ENCODE results near the gene TCF19.

TCF19 gene

DNA sequence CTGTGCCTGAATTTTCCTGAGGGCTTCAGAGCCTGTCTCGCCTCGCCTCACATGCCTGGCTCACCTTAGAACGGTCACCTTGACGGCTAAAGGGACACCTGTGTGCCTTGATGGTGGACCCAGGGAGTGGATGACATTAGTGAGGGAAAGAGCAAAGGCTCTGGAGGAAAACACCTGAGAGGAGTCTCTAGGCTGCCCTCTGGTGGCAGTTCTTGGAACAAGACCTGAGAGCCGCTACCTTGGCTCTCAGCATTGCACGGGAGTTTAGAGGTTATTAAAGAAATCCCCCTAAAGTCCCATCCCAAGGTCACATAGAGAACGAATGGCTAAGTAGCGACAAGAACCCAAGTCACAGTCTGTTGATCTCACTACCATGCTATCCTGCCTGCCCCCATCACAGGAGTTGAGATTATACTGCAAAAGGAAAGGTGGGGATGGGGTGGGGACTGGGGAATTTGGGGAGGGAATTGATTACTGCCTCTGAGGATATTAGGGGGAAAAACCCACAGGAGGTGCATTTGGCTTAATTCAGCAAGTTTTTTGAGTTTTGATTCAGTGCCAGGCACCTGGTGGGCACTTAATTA is 30.2 kb upstream of the TCF19 start:
- DNase-seq = peak; percentile 70 to 80

DNA sequence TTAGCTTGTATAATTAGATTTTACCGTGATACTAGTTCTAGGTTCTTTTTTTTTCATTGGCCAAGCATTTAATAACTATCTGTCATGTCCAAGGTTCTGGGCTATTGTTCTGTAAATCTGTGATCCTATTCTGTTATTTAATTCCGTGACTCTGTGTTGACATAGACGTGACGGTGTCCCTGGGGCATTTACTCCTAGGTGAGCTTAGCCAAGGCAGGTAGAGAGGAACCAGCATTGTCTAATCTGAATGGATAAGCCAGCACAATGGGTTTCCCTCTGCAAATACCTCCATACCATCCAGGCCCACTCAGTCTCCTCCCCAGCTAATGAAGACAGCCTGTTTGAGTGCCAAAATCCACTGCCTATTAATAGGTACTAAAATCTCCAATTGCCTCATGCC is 29.3 kb upstream of the TCF19 start:
- no peak for DNase-seq

DNA sequence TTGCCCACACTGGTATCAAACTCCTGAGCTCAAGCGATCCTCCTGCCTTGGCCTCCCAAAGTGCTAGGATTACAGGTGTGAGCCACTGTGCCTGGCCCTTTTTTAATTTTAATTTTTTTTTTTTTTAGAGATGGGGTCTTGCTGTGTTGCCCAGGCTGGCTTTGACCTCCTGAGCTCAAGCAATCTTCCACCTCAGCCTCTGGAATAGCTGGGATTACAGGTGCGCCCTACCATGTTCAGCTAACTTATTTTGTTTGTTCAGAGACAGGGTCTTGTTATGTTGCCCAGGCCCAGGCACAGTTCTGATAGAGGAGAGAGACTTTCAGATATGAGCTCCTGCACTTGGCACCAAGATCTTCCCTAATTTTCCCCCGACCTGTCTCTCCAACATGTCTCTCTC is 27.6 kb upstream of the TCF19 start:
- no peak for DNase-seq

DNA sequence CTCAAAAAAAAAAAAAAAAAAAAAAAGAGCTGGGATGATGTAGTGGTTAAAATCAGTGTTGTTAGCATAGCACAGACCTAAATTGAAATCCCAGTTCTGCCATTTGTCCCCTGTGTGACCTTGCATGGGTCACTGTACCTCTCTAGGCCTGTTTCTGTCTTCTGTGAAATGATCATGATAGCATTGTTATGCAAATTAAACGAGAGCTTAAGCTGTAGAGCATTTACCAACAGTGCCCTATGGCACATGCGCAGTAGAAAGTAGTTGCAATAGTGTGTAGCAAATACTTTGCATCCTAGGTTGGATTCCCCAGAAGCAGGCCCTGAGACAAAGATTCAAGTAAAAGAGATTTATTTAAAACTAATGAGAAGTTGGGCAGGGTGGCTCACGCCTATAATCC is 26.8 kb upstream of the TCF19 start:
- DNase-seq = no peak

DNA sequence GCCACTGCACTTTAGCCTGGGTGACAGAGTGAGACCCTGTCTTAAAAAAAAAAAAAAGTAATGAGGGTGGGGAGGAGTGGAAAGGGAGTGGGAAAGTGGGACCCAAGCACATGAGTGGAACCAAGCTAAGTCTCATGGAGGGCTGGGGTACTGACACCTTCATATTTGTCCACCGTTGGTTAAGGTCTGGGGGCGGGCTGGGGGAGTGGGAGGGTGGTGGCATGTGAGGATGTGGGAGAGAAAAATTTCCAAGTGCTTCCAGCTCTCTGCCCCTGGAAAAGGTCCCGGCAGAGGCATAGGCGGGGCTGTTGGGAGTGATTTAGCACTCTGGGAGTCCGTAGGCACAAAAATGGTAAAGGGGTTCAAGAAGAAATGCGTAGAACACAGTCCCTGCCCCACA is 25.6 kb upstream of the TCF19 start:
- DNase-seq = no peak

DNA sequence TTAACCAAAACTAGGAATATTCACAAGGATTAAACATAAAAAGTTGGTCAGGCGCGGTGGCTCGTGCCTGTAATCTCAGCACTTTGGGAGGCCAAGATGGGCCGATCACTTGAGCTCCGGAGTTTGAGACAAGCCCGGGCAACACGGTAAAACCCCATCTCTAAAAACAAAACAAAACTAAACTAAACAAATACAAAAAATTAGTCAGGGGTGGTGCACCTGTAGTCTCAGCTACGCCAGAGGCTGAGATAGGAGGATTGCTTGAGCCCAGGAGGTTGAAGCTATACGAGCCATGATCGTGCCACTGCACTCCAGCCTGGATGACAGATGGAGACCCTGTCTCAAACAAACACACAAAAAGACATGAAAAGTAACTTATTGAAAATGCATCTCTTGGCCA is 22.7 kb upstream of the TCF19 start:
- no peak for DNase-seq

DNA sequence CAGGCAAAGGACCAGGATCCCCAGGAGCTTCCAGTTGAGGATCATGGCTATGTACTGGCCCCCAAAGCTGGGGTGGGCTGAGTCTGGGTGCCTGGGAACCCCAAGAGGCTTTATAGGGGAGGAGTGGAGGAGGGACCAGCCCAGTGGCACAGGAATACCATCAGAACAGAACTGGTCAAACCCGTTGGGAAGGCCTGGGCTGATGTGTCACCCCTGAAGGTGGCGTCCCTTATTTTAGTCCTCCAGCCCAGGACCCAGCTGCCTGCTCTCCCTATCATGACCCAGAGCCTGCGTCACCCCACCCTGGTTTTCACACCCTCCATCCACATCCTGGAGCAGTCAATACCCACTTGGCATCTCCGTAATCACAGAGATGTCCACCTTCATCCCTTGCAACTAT is 19.4 kb upstream of the TCF19 start, which contains the start of gene PSORS1C2:
TSS of gene PSORS1C2 (minus strand) at position 85 of the 400 bp plus-strand sequence. CDS start at position 45, 40 bp downstream.
- no peak for DNase-seq

DNA sequence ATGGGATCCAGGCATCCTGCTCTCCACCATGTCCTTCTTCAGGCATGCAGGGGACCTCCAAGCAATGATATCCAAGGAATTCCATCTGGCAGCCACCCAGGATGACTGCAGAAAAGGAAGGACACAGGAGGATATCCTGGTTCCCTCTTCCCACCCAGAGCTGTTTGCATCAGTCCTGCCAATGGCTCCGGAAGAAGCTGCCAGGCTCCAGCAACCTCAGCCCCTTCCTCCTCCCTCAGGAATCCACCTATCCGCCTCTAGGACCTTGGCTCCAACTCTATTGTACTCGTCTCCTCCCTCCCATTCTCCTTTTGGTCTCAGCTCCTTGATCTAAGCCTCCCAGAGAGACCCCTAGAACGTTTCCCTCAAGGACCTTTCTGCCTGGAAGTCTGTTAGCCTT is 18.8 kb upstream of the TCF19 start:
- DNase-seq = no peak

DNA sequence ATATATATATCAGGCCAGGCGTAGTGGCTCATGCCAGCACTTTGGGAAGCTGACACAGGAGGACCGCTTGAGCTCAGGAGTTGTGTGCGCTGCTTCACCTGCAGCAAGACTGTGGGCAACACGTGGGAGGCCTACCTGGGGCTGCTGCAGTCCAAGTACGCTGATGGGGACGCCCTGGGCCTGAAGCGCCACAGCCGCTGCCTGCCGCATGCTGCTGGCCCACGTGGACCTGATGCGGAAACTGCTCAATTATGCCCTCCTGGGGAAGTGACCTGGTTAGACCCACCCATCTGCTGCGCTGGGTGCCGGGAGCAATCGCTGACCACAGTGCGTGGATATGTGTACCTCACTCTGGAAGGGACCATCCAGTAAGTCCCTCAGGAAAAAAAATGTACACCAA is 17.7 kb upstream of the TCF19 start:
- no peak for DNase-seq

DNA sequence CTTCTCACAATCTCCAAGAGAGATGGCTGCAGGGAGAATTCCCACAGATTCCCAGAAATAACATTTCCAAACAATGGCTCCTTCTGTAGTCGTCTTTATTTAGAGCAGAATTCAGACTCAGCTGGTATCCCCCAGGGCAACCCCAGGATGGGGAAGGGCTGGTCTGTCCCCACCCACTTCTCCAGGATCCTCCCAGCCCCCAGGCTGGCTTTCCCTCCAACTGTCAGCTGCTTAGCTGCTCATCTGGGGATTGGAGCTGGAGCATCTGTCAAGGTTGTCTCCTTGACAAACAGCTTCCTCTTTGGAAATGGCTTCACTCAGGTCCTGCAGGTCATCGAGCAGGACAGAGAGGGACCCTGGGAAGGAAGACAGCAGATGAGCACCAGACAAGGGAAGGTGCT is 16.0 kb upstream of the TCF19 start:
- no peak for DNase-seq

DNA sequence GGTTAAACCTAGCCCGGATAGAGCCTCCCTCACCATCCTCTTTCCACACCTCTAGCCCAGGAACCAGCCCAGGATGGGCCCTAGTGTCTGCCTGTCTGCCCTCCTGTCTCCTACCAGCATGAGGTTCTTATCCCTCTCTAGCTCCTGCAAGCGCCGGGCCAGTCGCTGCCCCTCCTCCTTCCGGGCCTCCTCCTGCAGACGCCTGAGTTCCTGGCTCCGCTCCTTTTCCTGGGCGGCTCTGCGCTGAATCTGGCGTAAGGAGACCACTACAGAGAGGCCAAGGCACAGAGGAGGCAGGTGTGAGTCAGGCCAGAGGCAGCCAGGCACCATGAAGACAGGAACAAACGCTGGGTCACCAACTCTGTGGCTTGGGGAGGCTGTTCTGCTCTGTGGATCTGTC is 15.2 kb upstream of the TCF19 start:
- DNase-seq = no peak

DNA sequence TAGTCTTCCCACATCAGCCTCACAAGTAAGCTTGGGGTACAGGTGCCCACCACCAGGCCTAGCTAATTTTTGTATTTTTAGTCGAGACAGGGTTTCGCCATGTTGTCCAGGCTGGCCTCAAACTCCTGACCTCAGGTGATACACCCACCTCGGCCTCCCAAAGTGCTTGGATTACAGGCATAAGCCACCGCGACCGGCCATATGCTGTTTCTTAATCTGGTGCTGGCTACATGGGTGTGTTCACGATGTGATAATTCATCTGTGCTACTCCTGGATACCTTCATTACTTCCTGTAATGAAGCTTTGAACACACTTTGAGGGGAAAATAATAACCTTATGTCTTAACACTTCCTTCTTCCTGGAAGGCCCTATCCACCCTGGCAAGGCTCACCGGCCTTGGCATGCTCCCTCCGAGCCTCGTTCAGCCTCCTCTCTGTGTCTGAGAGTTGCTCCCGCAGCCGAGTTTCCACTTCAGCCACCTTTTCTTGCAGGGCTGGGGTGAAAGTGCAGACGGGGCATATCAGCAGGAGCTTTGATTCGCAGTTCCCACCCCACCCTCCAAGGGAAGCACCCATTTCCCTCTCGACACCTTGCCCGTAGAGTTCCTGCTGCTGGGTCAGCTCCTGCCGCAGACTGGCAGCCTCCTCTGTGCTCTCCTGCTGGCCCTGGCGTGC is 14.0 kb upstream of the TCF19 start:
- no peak for DNase-seq

DNA sequence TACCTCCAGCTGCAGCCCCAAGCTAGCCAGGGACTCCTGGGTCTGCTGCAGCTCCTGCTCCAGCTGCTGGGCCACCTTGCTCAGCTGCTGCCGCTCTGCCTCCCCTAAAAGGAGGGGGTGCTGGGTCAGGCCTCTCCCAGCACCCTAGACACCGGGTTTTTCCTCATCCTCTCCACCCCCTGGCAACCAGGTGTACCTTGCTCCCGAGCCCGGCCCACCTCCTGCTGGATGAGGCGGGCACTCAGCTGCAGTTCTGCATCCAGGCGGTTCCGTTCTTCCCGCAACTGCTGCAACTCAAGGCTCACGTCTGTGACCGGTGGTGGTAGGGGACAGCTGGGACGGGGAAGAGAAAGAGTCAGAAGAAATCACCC is 13.4 kb upstream of the TCF19 start:
- no peak for DNase-seq

DNA sequence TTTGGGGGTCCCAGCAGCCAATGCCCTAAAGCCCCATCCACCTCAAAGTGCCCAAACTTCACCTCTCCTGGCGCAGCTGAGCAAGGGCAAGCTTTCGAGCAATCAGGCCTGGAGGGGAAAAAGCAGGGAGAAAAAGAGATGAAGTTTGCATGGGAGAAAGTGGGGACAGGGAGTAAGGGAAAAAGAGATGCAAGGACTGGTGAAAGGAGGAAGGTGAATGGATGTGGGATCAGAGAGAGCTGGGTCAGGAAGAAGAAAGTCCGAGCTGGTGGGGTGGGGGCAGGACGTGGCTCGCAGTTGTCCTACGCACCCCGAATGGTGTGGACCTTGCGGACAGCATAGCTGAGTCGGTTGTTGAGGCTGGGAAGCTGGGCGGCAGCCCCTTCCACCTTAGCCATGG is 13.0 kb upstream of the TCF19 start:
- DNase-seq = no peak

DNA sequence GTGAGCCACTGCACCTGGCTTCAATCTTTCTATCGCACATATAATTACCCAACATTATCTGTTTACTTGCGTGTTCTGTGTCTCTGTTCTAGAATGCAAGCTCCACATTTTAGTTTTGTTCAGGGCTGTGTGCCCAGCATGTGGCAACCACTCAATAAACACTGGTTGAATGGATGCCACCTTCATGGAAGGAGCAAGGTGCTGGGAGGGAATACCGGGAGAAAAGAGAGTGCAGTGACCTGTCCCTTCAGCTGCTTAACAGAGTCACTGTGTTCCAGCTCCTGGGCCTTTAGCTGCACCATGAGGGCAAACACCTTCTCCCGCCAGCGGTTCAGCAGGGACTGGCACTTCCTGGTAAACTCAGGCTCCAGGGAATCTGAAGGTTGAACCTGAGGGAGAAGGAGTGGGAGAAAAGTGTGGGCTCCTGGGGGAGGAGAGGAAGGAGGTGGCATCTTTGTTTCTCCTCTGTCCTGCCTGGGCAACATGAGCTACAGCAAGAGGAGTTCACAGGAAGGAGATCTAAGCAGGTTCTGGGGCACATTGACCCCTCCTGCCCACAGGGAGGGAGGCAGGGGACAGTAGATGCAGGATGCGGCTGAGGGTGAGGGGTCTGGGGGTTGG is 8.5 kb upstream of the TCF19 start:
- no peak for DNase-seq

DNA sequence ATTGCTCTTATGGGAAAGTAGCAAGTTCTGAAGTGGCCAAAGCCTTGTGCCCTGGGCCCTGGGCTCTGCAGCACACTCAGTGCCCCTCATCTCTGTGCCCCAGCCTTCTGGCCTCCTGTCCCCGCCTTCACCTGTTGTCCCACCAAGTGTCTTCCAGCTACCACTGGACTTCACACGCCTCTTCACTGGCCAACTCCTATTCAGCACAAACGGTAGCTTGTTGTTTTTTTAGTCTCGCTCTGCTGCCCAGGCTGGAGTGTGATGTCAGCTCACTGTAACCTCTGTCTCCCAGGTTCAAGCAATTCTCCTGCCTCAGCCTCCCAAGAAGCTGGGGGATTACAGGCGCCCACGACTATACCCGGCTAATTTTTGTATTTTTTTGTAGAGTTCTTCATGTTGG is 5.6 kb upstream of the TCF19 start:
- no peak for DNase-seq

DNA sequence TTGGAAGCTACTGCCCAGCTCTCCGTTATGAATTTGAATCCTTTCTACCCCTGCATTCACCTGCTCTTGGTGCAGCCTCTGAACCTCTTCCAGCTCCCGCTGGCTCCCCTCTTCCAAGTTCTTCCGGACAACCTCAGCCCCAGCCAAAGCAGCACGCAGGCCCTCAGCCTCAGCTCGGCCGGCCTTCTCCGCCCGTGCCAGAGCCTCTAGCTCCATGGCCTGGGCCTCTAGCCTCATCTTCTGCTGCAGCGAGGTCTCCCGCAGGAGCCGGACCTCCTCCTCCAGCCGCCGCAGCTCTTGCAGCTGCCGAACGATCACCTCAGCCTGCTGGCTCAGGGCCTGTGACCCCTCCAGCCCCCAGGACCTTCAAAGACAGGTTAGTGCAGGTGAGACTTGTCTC is 4.0 kb upstream of the TCF19 start:
- DNase-seq = no peak

DNA sequence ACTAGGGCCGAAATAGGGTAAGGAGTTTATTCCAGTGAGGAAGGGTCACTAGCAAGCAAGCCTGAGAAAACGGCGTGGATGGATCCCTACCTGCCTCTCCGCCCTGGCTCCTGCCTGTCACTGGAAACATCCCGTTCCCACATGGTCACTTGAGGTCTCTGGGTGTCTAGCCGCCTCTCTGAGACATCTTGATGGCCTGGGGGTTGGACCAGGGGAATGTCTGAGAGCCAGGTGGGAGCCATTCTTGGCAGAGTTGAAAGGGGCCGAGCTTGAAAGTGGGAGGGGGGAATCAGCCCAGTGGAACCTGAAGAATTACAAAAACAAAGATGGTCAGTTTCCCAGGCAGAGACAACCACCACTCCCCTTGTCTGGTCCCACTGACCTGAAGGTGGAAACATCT is 1.7 kb upstream of the TCF19 start:
- DNase-seq = no peak

DNA sequence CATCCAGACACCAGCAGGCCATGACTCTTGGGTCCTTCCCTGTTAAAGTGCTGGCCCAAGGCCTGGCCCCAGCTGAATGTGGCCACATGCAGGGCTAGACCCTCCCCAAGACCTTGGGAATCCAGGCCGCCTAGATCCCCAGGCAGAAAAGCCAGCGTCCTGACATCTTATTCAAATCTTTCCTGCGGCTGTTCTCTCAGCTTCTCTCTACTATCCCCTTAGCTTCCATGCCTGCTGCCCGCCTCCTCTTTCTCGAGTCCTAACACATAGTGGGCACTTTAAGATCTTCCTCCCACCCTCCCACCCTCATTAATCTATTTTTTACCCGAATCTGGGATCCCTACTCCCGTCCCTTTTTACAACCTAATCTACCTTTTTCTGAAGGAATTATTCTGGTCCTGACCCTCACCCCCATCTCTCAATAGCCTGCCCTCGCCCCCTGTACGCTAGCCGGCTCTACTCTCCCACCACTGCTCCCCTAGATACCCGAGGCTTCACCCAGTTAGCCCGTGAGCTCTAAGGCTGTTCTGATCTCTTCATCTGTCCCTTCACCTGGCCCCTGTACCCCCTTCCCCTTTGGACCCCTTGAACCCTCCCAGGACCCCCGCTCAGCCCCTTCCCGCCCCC is 763 bp upstream of the TCF19 start, which contains the start of gene CCHCR1:
TSS of gene CCHCR1 (minus strand) at position 290 of the 627 bp plus-strand sequence. CDS start at position 88, 202 bp downstream.
- DNase-seq = no peak

DNA sequence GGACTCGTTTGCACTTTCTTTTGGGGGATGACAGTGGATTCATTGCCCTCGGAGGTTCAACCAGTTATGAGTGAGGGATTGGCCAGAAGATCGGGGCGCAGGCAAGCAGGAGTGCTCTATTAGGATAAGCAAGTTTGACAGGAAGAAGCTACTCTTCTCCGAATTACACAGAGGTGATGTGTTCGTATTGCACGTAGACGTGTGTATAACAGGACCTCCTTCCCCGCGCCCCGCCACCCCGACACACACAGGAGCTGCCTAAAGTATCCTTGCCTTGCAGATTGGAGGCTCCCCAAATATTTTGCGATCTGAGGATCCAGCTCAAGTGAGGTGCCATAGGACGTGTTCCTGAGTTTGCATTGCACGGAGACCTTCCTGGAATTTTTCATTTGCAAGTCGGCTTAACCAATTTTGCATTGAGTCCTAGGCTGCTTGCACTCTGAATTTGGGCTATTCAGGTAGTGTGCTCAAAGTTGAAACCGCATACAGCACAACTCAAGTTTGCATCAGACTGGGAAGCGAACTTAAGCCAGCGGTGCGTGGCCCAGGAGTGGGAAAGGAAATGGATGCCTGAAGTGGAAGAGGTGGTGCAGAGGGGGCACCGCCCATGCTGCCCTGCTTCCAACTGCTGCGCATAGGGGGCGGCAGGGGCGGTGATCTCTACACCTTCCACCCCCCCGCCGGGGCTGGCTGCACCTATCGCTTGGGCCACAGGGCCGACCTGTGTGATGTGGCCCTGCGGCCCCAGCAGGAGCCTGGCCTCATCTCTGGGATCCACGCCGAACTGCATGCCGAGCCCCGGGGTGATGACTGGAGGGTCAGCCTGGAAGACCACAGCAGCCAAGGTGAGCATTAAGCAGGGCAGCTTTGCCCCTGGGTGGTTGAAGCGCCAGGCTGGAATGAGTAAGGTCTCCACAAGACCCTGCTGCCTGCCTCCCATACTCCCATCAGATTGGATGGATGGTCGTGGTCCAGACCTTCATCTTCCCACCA is 770 bp downstream of the TCF19 start:
- DNase-seq = no peak

DNA sequence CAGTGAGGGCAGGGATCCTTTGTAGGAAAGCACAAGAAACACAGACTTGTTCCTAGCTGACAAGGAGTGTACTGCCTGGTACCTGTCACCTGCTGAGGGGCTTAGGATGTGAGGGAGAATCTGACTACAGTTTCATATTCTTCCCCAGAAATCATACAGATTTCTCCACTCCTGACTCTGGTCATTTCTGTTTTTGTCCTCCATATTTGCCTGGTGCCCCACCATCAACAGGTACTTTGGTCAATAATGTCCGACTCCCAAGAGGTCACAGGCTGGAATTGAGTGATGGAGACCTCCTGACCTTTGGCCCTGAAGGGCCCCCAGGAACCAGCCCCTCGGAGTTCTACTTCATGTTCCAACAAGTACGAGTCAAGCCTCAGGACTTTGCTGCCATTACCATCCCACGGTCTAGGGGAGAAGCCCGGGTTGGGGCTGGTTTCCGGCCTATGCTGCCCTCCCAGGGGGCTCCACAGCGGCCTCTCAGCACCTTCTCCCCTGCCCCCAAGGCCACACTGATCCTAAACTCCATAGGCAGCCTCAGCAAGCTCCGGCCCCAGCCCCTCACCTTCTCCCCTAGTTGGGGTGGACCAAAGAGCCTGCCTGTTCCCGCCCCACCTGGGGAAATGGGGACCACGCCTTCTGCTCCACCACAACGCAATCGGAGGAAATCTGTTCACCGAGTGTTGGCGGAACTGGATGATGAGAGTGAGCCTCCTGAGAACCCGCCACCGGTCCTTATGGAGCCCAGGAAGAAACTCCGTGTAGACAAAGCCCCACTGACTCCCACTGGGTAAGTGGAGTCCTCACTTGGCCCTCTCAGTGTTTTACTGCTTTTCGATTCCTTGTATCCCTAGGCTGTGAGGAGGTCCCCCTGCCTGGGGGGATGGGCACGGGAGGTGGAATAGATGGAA is 3.1 kb downstream of the TCF19 start:
- no peak for DNase-seq
